HEK293 (cell line): ENCODE results near the gene MAP2.

Experiments
- CTCF ChIA-PET: fragments of 350-600 bp; formaldehyde crosslinking; extraction: SDS; loops from one replicate; lab custom pipeline; 2021; ENCODE audit warnings: antibody characterized with exemption; lab: Yijun Ruan, JAX
- POLR2A ChIA-PET: fragments of 300-600 bp; formaldehyde crosslinking; extraction: SDS; loops from one replicate; lab custom pipeline; 2020; ENCODE audit warnings: antibody characterized with exemption, inconsistent platforms; lab: Yijun Ruan, JAX
- H3K27ac ChIP-seq: fragments of 200-500 bp; sonication (Bioruptor generic); 2 replicates; pipeline ENCODE4 v1.5.1; 2014; ENCODE audit warnings: low read depth, low read length, control low read depth, inconsistent platforms; ENCODE audit errors: extremely low read depth
- H3K36me3 ChIP-seq, 2 experiments: fragments of 200-500 bp in 1 of 2; sonication (Bioruptor generic) in 1 of 2; 1 replicate in 1 of 2; 2 replicates in 1 of 2; pipeline ENCODE4 v1.5.1; 2014 to 2017; ENCODE audit warnings: inconsistent platforms in 2 of 2, low read length in 2 of 2; ENCODE audit not compliant: control insufficient read depth in 2 of 2, insufficient read depth in 1 of 2
- H3K4me1 ChIP-seq: fragments of 200-500 bp; sonication (Bioruptor generic); 2 replicates; pipeline ENCODE4 v1.5.1; 2014; ENCODE audit warnings: mild to moderate bottlenecking, low read length, inconsistent platforms; ENCODE audit not compliant: control insufficient read depth, insufficient read depth
- H3K4me3 ChIP-seq: 2 replicates; pipeline ENCODE4 v1.5.1; 2011; ENCODE audit warnings: low read depth, mild to moderate bottlenecking, control low read depth, low read length, moderate library complexity
- H3K9me3 ChIP-seq: fragments of 200-500 bp; sonication (Bioruptor generic); 2 replicates; pipeline ENCODE4 v1.5.1; 2014; ENCODE audit warnings: low read depth, low read length, inconsistent platforms; ENCODE audit not compliant: control insufficient read depth, insufficient read depth
- OVOL3 ChIP-seq: fragments of 450-650 bp; formaldehyde crosslinking; IDR thresholded peaks from 2 replicates; pipeline ENCODE4 v1.5.1; 2016; ENCODE audit warnings: missing biosample characterization, missing genetic modification characterization
- PRDM1 ChIP-seq: fragments of 450-650 bp; formaldehyde crosslinking; IDR thresholded peaks from 2 replicates; pipeline ENCODE4; 2016; ENCODE audit warnings: missing biosample characterization, missing genetic modification characterization
- RBAK ChIP-seq: fragments of 450-650 bp; formaldehyde crosslinking; IDR thresholded peaks from 2 replicates; pipeline ENCODE4 v1.5.1; 2016; ENCODE audit warnings: missing biosample characterization, missing genetic modification characterization
- SCRT1 ChIP-seq: fragments of 450-650 bp; formaldehyde crosslinking; IDR thresholded peaks from 2 replicates; pipeline ENCODE4 v1.5.1; 2016; ENCODE audit warnings: missing biosample characterization, missing genetic modification characterization, borderline replicate concordance
- SETDB1 ChIP-seq: IDR thresholded peaks from one replicate; pipeline ENCODE4 v1.6.1; 2017; ENCODE audit warnings: mild to moderate bottlenecking, low read length, moderate library complexity, mixed read lengths; ENCODE audit not compliant: insufficient read length
- YY1 ChIP-seq: fragments of 450-650 bp; formaldehyde crosslinking; IDR thresholded peaks from 2 replicates; pipeline ENCODE4 v1.5.1; 2018; ENCODE audit warnings: missing biosample characterization, missing genetic modification characterization
- ZBTB26 ChIP-seq: fragments of 450-650 bp; formaldehyde crosslinking; optimal IDR thresholded peaks from 2 replicates; pipeline ENCODE3; 2016; ENCODE audit warnings: missing biosample characterization, mild to moderate bottlenecking, missing genetic modification characterization
- ZBTB49 ChIP-seq: fragments of 450-650 bp; formaldehyde crosslinking; IDR thresholded peaks from 2 replicates; pipeline ENCODE4 v1.5.1; 2016; ENCODE audit warnings: missing biosample characterization, missing genetic modification characterization, low read depth
- ZBTB6 ChIP-seq: fragments of 450-650 bp; formaldehyde crosslinking; IDR thresholded peaks from 2 replicates; pipeline ENCODE4 v1.5.1; 2017; ENCODE audit warnings: missing biosample characterization, missing genetic modification characterization
- ZFP69B ChIP-seq: fragments of 450-650 bp; formaldehyde crosslinking; IDR thresholded peaks from 2 replicates; pipeline ENCODE4 v1.5.1; 2016; ENCODE audit warnings: missing biosample characterization, missing genetic modification characterization
- ZNF112 ChIP-seq: fragments of 450-650 bp; formaldehyde crosslinking; IDR thresholded peaks from 2 replicates; pipeline ENCODE4 v1.5.0; 2017; ENCODE audit warnings: missing biosample characterization, missing genetic modification characterization
- ZNF140 ChIP-seq: fragments of 450-650 bp; formaldehyde crosslinking; IDR thresholded peaks from 2 replicates; pipeline ENCODE4 v1.5.1; 2016; ENCODE audit warnings: missing biosample characterization, missing genetic modification characterization
- ZNF274 ChIP-seq, 2 experiments: fragments of 200-500 bp in 1 of 2; fragments of 450-650 bp in 1 of 2; sonication (Bioruptor generic) in 1 of 2; formaldehyde crosslinking in 1 of 2; IDR thresholded peaks; 2 replicates each; pipeline versions ENCODE4 v1.5.1 to v1.6.1; 2014 to 2016; ENCODE audit warnings: borderline replicate concordance in 1 of 2, inconsistent platforms in 1 of 2, low read length in 1 of 2, missing biosample characterization in 1 of 2, missing genetic modification characterization in 1 of 2
- ZNF391 ChIP-seq: fragments of 450-650 bp; formaldehyde crosslinking; IDR thresholded peaks from 2 replicates; pipeline ENCODE4 v1.5.1; 2016; ENCODE audit warnings: low read depth, missing biosample characterization, missing genetic modification characterization, borderline replicate concordance
- ZNF514 ChIP-seq: fragments of 450-650 bp; formaldehyde crosslinking; IDR thresholded peaks from 2 replicates; pipeline ENCODE4 v1.5.1; 2016; ENCODE audit warnings: missing biosample characterization, missing genetic modification characterization
- ZNF843 ChIP-seq: fragments of 450-650 bp; formaldehyde crosslinking; IDR thresholded peaks from 2 replicates; pipeline ENCODE4 v1.5.1; 2016; ENCODE audit warnings: missing biosample characterization, missing genetic modification characterization
- ZSCAN18 ChIP-seq: fragments of 450-650 bp; formaldehyde crosslinking; IDR thresholded peaks from 2 replicates; pipeline ENCODE4 v1.5.1; 2016; ENCODE audit warnings: missing biosample characterization, missing genetic modification characterization

Gene MAP2

GRCh38 chr2:209613649-209614305 is 189.9 kb downstream of the MAP2 start:
- POLR2A ChIA-PET: no interaction called here
- CTCF ChIA-PET: no interaction called here
- Histone ChIP-seq H3K27ac (no peak overlapping the region), H3K4me1 (no peaks in the 10 kb centered on the region), H3K36me3 (no peaks in the 10 kb centered on the region), H3K4me3 (no peak overlapping the region), H3K9me3 (no peaks in the 10 kb centered on the region)
- TF ChIP-seq ZNF140 (tag by site-specific recombination) (no peak), ZFP69B (no peak), ZBTB49 (tag by site-specific recombination) (no peak), RBAK (tag by site-specific recombination) (no peak), SCRT1 (tag by site-specific recombination) (no peak), ZNF514 (no peak), ZBTB6 (tag by site-specific recombination) (no peak)

- ChIA-PET POLR2A (no interaction called here), CTCF (interaction anchor here (0.6 to 1.0 kb wide), 4 partner anchors 36 to 635 kb away, joined by 3 read pairs; no protein-coding TSS in a partner anchor)
- no peaks in the 10 kb centered on the region for H3K9me3 ChIP-seq
- H3K27ac ChIP-seq: no peak overlapping the region
- H3K4me1 ChIP-seq: no peaks in the 10 kb centered on the region
- TF ChIP-seq YY1 (tag by site-specific recombination) (no peak), OVOL3 (tag by site-specific recombination) (no peak), ZNF274 (IDR thresholded peaks at IDR 0.05; ENCODE audit: low read length) (no peak), ZNF274 (tag by site-specific recombination; IDR thresholded peaks at IDR 0.05; ENCODE audit: borderline replicate concordance) (no peak), ZNF391 (tag by site-specific recombination) (no peak), PRDM1 (no peak), ZSCAN18 (tag by site-specific recombination) (no peak), SETDB1 (no peak), ZNF112 (no peak), ZBTB26 (tag by site-specific recombination) (no peak), ZNF843 (tag by site-specific recombination) (no peak)
- no peaks in the 10 kb centered on the region for H3K36me3 ChIP-seq
- H3K4me3 ChIP-seq: no peak overlapping the region
Observed at GRCh38 chr2:209614690-209615369, 191.0 kb downstream of the MAP2 start.
